ENCODE results near the gene ZBTB16. TPM values are rescaled to one million over a fixed set of nuclear protein-coding genes. Genes with fewer than 3 reads are reported as not detected.

The ZBTB16 gene, protein sequence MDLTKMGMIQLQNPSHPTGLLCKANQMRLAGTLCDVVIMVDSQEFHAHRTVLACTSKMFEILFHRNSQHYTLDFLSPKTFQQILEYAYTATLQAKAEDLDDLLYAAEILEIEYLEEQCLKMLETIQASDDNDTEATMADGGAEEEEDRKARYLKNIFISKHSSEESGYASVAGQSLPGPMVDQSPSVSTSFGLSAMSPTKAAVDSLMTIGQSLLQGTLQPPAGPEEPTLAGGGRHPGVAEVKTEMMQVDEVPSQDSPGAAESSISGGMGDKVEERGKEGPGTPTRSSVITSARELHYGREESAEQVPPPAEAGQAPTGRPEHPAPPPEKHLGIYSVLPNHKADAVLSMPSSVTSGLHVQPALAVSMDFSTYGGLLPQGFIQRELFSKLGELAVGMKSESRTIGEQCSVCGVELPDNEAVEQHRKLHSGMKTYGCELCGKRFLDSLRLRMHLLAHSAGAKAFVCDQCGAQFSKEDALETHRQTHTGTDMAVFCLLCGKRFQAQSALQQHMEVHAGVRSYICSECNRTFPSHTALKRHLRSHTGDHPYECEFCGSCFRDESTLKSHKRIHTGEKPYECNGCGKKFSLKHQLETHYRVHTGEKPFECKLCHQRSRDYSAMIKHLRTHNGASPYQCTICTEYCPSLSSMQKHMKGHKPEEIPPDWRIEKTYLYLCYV
- total RNA-seq = 100 to 1,000 TPM; 236 to 358 (median 271) TPM

DNA sequence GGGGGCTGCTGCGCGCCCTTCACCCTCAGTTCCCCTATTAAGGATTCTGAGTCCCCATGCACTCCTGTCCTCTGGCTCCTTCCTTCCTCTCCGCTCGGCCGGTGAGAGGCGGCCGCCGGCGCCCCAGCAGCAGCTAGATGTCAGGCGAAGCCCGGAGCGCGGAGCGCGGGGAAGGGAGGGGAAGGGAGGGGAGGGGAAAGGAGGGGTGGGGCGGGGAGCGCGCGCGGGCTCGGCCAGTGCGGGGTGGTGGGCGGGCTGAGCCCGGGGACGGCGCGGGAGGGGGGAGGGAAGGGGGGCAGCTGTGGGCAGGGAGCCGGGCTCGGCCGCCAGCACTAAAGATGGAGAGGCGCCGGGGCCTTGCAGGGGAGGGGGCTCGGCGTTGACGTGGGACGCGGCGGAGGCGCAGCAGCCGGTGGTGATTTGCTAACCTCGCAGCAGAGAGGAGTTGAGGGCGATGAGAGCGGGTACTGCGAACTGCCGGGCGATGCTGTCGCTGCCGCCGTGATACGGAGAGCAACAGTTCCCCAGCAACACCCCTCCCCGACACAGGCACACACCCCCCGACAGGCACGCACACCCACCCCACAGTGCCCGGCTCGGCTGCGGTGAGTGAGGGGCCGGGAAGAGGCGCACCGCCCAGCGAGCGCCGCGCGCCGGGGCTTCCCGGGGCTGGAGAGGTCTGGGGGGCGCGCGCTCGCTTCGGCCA, at the start of gene ZBTB16:
ZBTB16 (plus strand) TSS at position 434 of the 706 bp plus-strand sequence. CDS start 3,590 bp downstream, outside the sequence.
- DNase-seq (ENCODE audit: low spot score in 2 of 2) = peak; percentile 81 to 90
- Histone ChIP-seq H3K4me3 (peak within 1 kb of the TSS; percentile 85 to 100 (median 94)), H3K27me3 (no peaks in the 10 kb centered on the region), H3K36me3 (no peaks in the 10 kb centered on the region), H3K9me3 (no peaks in the 10 kb centered on the region), H3K27ac (peak within 1 kb of the TSS; percentile 79 to 98), H3K4me1 (peaks cover 8 to 14% of the 10 kb centered on the region in 2 donors)
- intact Hi-C loops (cut with DNase I; ENCODE audit: low total_unique reads) = loop anchor here (10.0 kb wide), 1 partner anchor 195 kb away; no protein-coding TSS in a partner anchor
- TF ChIP-seq POLR2A (IDR thresholded peaks at IDR 0.05) (peak; percentile 65), POLR2AphosphoS5 (IDR thresholded peaks at IDR 0.05) (peak; percentile 58 to 70 (median 60))
- TF ChIP-seq, protein P1, sequence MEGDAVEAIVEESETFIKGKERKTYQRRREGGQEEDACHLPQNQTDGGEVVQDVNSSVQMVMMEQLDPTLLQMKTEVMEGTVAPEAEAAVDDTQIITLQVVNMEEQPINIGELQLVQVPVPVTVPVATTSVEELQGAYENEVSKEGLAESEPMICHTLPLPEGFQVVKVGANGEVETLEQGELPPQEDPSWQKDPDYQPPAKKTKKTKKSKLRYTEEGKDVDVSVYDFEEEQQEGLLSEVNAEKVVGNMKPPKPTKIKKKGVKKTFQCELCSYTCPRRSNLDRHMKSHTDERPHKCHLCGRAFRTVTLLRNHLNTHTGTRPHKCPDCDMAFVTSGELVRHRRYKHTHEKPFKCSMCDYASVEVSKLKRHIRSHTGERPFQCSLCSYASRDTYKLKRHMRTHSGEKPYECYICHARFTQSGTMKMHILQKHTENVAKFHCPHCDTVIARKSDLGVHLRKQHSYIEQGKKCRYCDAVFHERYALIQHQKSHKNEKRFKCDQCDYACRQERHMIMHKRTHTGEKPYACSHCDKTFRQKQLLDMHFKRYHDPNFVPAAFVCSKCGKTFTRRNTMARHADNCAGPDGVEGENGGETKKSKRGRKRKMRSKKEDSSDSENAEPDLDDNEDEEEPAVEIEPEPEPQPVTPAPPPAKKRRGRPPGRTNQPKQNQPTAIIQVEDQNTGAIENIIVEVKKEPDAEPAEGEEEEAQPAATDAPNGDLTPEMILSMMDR (IDR thresholded peaks at IDR 0.05) = no peak

DNA sequence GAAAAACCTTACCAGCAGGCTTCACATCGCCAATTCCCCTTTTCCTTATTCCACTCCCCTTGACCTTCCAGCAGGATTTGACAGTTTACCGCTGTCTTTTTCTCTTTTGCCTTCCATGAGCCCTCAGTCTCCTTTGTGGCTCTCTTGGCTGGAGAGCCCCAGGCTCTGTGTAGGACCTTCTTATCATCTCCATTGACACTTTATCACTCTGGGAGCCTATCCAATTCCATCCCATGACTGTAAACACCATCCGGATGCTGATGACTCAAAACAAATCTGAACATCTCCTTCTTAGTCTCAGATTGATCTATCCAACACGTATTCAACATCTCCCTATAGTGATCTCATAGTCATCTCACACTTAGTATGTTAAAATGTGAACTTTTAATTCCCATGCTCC, 48.6 kb upstream of the ZBTB16 start:
- H3K4me3 ChIP-seq = no peak overlapping the region
- no peak for DNase-seq (ENCODE audit: low spot score in 2 of 2)
- H3K4me1 ChIP-seq = no peaks in the 10 kb centered on the region
- TF ChIP-seq POLR2A (IDR thresholded peaks at IDR 0.05) (no peak), POLR2AphosphoS5 (IDR thresholded peaks at IDR 0.05) (no peak)
- TF ChIP-seq, protein P1 (IDR thresholded peaks at IDR 0.05) = no peak
- H3K27ac ChIP-seq = no peak overlapping the region
- no peaks in the 10 kb centered on the region for H3K9me3 ChIP-seq
- H3K27me3 ChIP-seq = peaks cover 0 to 8% of the 10 kb centered on the region in 2 donors
- intact Hi-C loops (cut with DNase I; ENCODE audit: low total_unique reads) = no loop called here
- H3K36me3 ChIP-seq = no peaks in the 10 kb centered on the region

DNA sequence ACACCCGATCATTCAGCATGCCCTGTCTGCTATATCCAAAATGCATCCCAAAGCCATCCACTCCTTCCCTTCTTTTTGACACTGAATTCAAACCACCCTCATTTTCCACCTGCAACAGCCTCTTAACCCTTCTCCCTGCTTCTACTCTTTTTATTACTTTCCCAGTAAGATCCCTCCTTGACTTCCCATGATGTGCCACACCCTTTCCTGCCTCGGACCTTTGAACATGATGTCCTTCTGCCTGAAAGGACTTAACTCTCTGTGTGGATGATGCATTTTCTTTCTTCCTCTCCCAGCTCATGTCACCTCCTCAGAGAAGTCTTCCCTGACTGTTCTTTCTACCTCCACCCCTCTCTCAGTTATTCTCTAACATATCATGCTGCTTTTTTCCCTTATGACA, 48.1 kb upstream of the ZBTB16 start:
- H3K9me3 ChIP-seq = no peaks in the 10 kb centered on the region
- no peak overlapping the region for H3K4me3 ChIP-seq
- peaks cover 0 to 8% of the 10 kb centered on the region in 2 donors for H3K27me3 ChIP-seq
- H3K27ac ChIP-seq = no peak overlapping the region
- TF ChIP-seq POLR2AphosphoS5 (IDR thresholded peaks at IDR 0.05) (no peak), POLR2A (IDR thresholded peaks at IDR 0.05) (no peak)
- TF ChIP-seq, protein P1 (IDR thresholded peaks at IDR 0.05) = no peak
- DNase-seq (ENCODE audit: low spot score in 2 of 2) = no peak
- intact Hi-C loops (cut with DNase I; ENCODE audit: low total_unique reads) = no loop called here
- no peaks in the 10 kb centered on the region for H3K4me1 ChIP-seq
- no peaks in the 10 kb centered on the region for H3K36me3 ChIP-seq

DNA sequence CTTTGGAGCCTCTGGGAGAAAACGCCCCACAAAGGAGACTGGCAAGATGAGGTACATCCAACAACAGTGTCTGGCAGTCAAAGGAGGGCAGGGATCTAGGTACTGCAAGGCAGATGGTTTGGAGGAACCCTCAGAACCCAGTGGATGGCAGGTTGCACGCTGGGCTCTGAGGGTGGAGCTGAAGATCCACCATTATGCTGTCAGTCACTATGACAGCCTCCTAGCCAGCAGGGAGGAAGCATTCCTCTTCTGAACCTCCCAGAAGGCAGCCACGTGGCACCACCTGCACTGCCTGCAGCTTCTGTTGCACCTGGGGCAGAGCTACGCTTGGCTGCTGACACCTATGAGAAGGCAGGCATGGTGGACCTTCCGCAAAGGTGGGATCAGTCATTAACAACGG, 44.4 kb upstream of the ZBTB16 start:
- no peak for DNase-seq (ENCODE audit: low spot score in 2 of 2)
- Histone ChIP-seq H3K4me3 (no peak overlapping the region), H3K27ac (no peak overlapping the region), H3K36me3 (no peaks in the 10 kb centered on the region), H3K27me3 (peaks cover 0 to 8% of the 10 kb centered on the region in 2 donors), H3K9me3 (no peaks in the 10 kb centered on the region), H3K4me1 (no peaks in the 10 kb centered on the region)
- TF ChIP-seq, protein P1 (IDR thresholded peaks at IDR 0.05) = no peak
- TF ChIP-seq POLR2AphosphoS5 (IDR thresholded peaks at IDR 0.05) (no peak), POLR2A (IDR thresholded peaks at IDR 0.05) (no peak)
- intact Hi-C loops (cut with DNase I; ENCODE audit: low total_unique reads) = no loop called here
